ENCODE measurements around the gene C4orf50.
"Not testable (repeated sequence)": the region's sequence is repeated elsewhere in the genome, so short reads cannot be mapped to it uniquely, and the experiment has no call there.

Gene C4orf50

DNA sequence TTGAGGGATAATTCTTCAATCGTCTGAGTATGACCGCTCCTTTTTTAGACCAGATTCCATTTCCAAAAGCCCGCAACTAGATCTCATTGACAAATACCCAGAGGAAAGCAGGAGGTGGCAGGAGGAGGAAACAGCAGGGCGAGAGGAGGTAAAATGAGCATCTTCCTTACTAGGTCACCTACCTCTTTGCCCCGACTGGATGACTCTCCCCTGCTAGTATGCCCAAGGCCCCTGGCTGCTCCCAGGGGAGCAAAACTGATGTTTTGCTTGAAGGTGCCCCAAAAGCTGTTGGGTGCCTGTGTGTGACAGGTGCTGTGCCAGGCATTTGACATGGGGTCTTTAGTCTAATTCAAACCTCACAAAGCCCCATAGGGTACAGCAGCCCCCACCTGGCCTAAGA is 48.9 kb downstream of the C4orf50 start:
- no peak for DNase-seq (ENCODE audit: low read depth in 2 of 2)

DNA sequence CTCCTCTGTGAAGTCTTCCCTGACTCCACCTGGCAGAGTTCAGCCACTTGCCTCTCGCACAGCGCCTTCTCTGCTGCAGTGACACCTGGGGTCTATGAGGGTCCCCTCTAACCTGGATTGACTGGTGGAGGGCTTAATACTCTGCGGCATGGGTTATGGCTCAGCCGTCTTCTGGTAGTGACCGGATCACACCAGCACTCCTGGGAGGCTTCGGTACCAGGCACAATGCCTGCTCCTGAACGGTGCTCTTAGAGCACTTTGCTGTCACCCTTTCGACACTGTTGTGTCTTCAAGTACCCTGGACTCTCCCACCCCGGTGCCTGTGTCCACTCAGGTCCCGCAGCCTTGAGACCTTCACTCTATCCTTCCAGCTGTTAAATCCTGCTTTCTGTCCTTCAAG is 50.0 kb downstream of the C4orf50 start:
- no peak for DNase-seq (ENCODE audit: low read depth in 2 of 2)

DNA sequence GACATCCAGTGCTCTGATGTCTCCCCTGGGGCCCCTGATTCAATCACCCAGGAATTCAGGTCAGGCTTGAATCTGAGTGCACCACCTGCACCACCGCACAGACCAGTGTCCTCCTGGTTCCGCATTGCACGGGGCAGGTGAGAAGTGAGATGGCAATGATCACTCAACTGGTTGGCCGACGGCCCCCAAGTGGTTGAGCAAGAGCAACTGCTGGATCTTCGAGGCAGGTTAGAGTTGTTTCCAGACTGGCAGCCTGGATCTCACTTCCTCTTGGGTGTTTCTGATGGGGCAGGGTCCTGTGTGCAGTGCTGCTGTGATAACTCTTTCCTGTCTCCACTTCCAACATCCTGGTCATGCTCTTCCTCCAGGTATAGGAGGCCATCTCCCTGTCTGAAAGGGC is 50.4 kb downstream of the C4orf50 start:
- DNase-seq (ENCODE audit: low read depth in 2 of 2), result no peak

DNA sequence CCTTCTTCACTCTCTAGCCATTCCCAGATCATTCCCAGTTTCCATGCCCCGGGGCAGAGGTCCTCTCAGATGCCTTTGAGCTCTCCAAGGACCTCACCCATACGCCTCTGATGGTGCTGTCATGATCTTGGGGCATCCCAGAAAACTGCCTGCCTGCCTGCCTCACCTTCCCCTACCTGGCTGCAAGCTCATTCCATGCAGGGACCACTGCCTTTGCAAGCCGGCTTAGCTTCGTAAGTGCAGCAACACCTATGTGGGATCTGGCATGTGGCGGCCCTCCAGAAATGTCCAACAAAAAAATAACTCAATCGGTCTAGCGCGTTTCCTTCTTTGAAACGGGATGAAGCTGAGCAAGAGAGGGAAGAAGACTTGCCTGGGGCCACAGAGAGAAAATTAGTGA is 53.0 kb downstream of the C4orf50 start:
- DNase-seq (ENCODE audit: low read depth in 2 of 2), result no peak

DNA sequence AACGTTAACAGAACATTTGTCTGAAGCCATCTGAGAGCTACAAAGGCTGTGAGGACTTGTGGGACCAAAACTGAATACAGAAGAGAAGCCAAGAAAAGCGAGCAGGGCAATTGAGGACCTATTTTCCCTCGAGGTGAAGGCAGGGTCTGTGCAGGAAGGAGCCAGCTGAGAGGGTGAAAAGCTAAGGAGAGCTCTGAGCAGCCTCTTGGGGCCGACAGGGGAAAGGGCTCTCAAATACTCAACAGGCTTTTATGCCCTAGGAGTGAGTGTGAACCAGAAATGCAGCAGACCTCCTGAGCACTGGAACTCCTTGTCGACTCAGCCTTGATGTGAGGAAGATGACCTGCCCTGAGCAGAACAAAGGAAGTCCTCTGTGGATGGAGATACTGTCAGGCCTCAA is 54.2 kb downstream of the C4orf50 start:
- DNase-seq (ENCODE audit: low read depth in 2 of 2), result no peak

DNA sequence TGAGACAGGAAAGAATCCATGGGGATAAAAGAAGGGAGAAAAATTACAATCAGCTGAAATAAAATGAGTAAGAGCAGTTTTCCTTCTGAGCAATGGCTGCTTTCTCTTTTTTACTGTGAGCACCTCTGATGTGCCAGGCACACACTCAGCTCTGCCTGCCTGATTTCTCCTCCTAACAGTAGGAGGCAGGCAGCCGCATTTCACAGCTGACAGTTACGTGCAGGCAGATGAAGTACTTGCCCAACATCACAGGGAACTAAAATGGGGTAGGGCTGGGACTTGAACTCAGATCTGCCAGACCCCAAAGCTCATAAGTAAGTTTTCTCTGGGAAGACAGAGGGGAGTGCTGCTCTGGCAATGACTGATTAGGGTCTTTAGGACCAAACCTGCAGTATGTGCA is 54.6 kb downstream of the C4orf50 start:
- no peak for DNase-seq (ENCODE audit: low read depth in 2 of 2)

DNA sequence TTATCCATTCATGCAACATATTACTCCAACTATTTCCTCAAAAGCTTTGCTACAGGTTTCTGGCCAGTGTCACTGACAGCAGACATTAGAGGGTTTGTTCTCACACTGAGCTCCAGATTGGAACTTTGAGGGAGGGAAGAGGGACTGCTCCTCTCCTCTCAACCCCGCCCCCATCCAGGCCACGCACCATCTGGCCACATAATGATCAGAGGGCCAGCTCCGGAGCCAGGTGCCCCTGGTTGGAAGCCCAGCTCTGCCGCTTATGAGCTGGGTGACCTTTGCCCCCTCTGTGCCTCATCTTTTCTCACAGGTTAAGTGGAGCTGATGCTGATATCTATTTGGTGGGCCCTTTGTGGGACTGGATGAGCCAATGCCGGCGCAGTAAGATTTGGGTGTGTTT is 55.8 kb downstream of the C4orf50 start:
- DNase-seq (ENCODE audit: low read depth in 2 of 2), result no peak

DNA sequence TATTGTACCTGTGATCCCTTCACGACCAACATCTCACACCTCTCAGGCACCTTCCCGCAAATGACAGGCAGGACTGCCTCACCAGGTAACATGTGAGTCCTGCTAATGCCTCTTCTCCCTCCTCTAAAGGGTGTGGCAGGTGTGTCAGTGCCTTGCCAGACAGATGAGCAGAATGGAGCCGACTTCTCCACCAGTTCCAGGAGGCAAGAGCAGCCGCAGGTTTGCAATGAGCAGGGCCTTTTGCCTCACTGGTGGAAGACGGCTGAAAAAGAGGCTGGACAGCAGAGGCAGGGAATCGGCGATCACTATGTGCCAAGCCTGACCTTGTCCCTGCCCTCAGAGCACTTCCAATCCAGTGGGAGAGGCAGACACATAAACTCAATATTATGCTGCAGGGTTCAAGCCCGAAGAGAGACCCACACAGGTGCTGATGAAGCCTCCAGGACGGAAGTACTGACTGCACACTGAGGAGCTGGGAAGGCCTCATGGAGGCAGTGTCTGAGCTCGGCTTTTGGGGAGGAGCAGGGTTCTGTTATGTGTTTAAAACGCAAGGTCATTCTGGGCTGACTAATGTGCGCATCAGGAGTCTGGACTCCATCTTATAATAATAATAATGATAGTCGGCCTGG is 57.9 kb downstream of the C4orf50 start:
- DNase-seq (ENCODE audit: low read depth in 2 of 2), result no peak

DNA sequence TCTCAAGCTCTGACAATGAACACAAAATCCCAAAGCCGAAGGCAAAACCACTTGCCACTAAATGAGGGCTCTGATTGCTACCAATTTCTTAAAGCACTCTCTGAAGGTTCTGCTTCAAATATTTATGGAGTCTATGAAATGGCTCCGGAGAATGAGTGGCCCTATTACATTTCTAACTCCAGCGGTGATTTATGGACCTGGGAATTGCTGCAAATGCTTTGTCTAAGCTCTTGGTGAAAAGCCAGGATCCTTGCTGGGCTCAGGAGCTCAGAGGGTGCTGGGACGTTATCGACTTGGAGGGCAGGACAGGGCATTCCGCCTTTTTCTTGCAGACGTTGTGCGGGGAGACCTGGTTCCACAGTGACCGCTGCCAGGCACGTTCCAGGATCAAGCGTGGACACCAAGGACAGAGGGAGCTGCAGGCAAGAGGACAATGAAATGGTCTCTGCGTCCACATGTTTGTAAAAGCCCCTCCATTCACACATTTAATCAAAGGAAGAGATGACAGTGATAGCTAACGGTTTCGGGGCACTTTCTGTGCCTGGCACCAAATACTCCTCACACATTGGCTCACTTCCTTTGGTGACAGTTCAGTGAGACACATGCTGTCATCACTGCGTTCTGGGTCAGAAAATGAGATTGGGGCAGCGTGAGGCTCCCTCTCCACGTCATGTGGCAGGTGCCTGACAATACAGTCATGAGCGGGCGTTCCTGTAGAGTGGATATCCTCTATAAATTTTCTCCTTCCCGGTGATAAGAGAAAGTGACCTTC is 58.8 kb downstream of the C4orf50 start:
- no peak for DNase-seq (ENCODE audit: low read depth in 2 of 2)

DNA sequence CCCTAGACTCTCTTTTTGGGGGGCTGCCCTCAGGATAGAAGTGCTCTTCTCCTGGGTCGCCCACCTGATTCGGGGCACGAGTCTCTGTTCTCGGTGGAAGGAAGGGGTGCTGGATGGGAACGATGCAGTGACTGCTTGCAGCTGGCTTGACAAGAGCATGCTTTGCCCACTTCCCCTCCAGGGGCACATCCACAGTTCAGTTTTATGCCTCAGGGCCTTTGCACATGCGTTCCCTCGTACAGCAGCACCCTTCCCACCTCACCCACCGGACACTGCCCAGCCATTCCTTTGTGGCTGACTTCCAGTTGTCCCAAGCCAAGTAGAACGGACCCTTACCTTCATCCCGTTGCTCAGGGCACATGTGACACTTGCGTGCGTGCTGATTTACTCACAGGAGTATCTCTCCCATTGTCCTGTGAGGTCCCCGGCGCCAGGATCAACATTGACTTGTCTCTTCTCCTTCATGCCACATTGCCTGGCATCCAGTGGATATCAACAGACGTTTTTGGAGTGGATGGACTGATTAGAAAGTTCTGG is 60.0 kb downstream of the C4orf50 start:
- DNase-seq (ENCODE audit: low read depth in 2 of 2), result no peak

DNA sequence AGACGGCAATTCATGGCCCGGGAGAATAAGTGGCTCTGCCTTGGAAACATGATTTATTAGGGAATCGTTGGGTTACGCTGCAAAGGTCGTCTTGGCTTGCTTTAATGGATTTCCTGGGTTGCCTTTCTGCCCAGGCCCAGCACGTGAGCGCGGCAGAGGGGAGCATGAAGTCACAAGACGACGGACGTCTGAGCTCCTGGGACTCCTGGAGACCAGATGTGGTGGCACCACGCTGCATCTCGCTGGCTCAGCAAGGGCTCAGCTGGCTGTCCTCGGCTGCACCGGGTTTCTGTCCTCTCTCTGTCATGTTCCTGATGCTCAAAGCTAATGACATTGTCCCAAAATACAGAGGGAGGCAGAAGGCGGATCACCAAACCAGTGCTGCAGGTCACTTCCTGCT is 61.2 kb downstream of the C4orf50 start:
- no peak for DNase-seq (ENCODE audit: low read depth in 2 of 2)

DNA sequence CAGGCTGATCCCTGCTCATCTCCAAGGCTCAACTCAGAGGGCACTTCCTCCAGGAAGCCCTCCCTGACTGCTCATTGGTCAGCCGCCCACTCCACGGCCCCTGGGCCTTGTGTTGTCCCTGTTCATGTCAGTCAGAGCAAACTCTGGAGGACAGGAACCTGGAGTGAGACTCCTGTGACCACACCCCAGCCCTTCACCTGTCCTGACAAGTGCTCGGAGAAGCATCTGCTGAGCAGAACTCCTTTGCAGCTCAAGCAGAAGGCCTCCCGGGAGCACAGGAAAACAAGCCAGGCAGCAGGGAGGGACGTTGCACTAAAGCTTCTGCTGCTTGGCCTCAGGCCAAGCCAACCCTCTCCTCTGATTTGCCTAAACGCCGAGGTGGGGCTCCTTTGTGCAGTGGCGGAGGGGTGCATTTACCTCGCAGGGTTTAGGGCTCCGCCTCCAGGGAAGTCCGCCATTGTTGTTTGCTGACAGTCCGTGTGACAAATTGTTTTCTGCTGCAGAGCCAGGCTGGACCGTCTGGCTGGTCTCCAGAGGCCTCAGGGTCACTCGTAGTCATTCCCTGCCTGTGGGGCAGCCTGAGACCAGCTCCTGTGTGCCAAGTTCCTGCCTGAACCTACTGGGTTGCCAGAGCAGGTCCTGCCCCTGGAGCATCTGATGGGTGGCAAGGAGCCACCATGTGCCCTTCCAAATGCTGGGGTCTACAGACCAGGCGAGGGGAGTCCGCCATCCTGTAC is 61.8 kb downstream of the C4orf50 start:
- no peak for DNase-seq (ENCODE audit: low read depth in 2 of 2)

DNA sequence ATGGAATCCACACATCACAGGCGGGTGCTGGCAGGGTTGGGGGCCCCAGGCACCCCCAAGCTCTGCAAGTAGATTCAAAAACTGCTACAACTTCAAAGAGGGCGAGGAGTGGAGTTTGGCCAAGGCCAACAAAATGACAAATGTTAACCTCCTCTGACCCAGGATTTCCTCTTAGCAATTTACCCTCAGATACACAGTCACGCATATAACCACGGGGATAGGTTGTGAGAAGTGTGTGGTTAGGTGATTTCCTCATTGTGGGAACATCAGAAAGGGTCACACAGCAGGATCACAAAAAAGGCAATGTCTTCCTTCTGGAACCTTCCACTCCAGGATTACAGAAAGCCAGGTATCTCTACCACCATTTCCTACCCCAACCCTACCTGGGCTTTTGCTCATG is 62.4 kb downstream of the C4orf50 start:
- DNase-seq (ENCODE audit: low read depth in 2 of 2), result no peak

DNA sequence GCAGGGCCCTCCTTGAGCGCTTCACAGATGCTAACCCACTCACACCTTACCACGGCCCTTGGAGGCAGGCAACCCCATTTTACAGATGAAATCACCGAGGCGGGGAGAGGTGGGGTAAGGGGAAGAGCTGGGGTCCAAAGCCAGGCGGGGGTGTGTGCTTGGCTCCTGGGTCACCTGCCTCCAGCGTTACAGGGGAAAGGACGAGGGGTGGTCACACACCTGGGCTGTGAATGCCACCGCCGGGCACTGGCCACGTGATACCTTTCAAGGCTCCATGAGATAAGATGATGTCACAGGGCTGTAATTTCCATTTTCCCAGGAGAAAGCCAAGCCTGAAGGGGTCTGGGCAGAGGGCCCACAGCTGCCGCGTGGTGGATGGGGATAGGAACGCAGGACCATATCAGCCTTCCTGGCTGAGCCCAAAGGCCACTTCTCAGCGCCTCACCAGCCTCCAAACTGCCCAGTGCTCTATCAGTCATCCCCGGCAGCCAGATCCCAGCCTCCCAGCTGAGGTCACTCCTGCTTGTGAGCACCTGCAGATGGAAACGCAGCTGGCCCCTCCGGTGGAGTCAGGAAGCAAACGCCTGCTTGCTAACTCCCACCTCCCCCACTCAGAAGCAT is 62.9 kb downstream of the C4orf50 start:
- no peak for DNase-seq (ENCODE audit: low read depth in 2 of 2)

DNA sequence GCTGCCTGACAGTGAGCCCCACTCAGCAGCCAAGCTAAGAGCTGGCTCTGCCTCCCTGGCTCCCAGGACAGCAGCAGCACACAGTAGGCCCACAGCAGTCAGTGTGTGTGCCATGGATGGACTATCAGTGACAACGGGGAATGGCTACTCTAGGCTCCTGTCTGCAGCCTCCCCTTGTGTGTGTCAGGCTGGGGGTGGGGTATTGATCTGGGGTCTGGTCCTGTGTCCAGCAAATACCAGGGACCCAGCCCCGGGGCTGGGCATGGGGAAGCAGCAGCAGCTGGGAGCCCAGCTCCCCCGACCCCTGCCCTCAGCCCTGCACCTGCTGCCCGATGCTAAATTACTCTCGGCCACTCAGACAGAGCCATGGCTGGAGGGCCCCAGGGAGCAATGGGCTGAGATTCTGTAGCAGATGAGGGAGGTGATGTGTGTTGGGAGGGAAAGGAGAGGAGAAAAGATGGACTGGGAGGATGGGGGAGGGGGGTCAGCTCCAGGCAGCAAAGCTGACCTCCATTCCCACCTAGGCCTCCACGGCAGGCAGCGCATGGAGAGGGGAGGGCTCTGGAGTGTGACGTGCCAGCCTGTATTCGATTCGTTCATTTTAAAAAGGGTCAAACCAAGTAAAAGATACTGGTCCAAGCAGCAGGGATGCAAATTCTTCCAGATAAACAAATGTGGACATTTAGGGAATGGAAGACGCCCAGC is 64.0 kb downstream of the C4orf50 start:
- no peak for DNase-seq (ENCODE audit: low read depth in 2 of 2)

DNA sequence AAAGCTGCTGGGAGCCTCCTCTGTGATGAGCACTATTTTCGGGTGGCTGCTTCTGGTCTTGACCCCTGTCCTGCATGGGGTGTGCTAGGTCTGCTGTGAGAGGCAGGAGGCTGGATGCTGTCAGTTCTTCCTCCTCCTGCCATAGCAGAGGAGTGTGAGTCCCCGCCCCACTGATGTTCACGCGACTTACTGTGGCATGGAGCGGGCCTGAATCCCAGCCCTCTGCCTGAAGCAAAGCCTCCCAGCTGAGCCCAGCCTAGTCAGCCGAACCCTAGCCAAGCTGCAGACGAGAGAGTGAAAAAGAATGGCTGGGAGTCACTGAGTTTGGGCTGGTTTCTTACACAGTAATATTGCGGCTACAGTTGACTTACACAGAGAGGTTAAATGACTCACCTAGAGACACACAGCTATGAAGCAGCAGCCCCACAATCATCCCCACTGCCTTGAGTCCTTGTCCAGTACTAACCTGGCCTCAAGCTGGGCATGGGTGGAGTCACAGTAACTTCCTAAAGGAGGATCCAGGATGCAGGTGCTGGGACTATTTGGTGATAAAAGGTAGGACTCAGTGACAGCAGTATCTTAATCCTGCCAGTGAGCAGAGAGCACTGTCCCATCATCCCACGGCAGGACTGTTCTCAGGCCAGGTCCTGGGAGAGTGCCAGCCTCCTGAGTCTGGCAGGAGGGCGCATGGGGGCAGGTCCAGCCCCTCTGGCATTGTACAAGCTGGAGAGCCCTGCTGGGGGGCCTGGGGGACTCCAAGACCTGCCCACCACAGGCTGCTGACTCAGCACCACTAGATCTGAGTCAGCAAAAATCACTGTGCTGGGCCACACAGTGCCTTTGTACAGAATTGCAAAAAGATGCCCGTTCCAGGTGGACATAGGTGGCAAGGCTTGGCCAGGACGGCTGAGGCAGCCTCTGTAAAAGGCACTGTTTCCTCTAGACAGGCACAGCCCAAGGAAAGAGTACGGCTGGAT is 65.0 kb downstream of the C4orf50 start:
- DNase-seq (ENCODE audit: low read depth in 2 of 2), result no peak

DNA sequence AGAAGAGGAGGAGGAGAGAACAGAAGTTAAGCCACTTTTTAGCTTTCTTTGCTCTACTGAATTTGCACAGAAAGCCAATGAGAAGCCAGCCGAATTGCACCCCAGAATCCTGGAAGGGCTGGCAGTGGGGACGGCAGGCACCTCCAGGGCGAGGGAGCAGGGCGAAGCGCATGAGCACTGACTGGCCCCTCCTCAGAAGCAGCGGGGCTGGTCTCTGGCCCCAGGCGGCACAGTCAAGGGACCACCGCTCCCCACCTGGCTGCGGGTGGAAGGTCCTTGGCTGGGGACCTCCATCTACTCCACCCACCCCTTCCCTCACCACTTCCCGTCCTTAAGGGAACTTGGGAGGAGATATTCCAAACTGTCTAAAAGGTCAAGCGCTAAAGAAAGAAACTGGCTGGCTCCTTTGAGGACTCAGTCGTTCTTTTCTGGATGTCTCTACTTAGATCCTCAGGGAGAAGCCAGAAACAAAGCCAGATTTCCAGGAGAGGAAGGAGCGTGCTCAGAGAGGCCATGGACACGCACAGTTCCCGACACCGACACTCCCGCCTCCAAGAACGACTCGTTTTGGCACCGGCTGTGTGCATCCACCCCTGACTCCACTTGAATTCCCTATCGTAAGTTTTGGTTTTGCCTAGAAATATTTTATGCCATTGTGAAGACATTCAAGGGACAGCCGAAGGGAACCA is 65.8 kb downstream of the C4orf50 start:
- DNase-seq (ENCODE audit: low read depth in 2 of 2), result no peak

DNA sequence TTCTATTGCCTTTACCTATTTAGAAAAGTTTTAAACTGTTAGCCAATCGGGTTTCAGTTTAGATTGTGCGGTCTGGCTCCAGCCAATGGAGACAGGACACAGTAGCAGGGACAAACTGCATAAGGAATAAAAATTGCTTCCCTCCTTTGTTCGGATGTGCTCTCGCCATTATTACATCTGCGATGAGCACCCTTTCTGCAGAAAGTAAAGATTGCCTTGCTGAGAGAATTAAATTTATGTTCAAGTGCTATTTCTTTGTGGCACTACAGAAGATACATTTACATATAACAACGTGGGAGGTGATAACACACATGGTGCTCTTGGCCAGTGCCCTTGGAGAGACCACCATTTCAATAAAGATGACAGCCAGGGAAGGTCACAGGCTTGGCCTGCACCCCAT is 71.6 kb downstream of the C4orf50 start:
- not testable (repeated sequence) for DNase-seq (ENCODE audit: low read depth in 2 of 2)

DNA sequence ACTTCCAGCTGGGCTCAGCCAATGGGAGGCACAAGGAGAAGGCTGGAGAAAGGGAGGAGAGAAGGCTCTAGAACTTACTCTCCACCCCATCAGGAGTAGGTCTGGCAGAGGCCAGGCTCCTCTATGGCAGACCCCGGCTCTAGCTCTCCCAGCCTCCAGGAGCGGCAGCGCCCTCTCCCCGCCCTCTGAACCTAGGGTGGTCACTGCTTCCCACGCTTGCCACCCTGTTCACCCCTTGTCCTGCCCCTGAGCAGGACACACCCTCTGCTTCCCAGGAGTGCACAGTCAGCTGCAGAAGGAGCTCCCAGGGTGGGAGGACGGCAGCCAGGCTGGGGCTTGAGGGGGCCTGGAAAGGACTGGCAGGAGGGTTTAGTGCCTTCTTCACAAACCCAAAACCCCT is 72.3 kb downstream of the C4orf50 start:
- no peak for DNase-seq (ENCODE audit: low read depth in 2 of 2)

DNA sequence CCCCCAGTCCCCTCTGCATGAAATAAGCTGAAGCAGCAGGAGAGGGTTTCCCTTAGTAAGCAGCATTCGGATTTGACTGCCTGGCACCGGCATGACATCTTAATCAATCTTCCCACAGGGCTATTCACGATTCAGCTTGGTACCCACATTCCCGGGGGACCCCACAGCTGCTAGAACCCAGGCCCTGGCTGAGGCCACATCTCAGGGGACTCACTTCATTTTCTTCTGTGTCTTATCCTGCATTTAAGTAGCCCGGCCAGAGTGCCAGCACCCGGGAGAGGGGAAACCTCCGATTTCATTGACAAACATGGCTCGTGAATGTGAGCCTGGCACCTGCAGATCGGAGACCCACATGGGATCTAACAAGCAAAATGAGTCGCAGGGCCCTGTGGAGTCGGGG is 73.1 kb downstream of the C4orf50 start:
- no peak for DNase-seq (ENCODE audit: low read depth in 2 of 2)

All from stimulated activated CD4-positive, alpha-beta T cell treated with anti-CD3 and anti-CD28 coated beads, Interleukin-12 subunit alpha, Interleukin-12 subunit beta, amount 100 ng/mL, for 24 hours (primary cell).